ENCODE measurements around the gene CLNK.

GRCh38 chr4:10677796-10678497, 6.6 kb downstream of the CLNK start:
- TF ChIP-seq TAF1 (IDR thresholded peaks at IDR 0.05; ENCODE audit: borderline replicate concordance, insufficient read depth, low read length) (no peak), POLR2AphosphoS5 (IDR thresholded peaks at IDR 0.05; ENCODE audit: low read depth, low read length) (no peak), SIN3A (IDR thresholded peaks at IDR 0.05; ENCODE audit: borderline replicate concordance, insufficient read depth, low read length) (no peak), FOXP2 (optimal IDR thresholded peaks at IDR 0.05; ENCODE audit: borderline replicate concordance, extremely low read depth, extremely low read length, insufficient read depth) (no peak)
- TF ChIP-seq, protein P1, sequence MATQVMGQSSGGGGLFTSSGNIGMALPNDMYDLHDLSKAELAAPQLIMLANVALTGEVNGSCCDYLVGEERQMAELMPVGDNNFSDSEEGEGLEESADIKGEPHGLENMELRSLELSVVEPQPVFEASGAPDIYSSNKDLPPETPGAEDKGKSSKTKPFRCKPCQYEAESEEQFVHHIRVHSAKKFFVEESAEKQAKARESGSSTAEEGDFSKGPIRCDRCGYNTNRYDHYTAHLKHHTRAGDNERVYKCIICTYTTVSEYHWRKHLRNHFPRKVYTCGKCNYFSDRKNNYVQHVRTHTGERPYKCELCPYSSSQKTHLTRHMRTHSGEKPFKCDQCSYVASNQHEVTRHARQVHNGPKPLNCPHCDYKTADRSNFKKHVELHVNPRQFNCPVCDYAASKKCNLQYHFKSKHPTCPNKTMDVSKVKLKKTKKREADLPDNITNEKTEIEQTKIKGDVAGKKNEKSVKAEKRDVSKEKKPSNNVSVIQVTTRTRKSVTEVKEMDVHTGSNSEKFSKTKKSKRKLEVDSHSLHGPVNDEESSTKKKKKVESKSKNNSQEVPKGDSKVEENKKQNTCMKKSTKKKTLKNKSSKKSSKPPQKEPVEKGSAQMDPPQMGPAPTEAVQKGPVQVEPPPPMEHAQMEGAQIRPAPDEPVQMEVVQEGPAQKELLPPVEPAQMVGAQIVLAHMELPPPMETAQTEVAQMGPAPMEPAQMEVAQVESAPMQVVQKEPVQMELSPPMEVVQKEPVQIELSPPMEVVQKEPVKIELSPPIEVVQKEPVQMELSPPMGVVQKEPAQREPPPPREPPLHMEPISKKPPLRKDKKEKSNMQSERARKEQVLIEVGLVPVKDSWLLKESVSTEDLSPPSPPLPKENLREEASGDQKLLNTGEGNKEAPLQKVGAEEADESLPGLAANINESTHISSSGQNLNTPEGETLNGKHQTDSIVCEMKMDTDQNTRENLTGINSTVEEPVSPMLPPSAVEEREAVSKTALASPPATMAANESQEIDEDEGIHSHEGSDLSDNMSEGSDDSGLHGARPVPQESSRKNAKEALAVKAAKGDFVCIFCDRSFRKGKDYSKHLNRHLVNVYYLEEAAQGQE (IDR thresholded peaks at IDR 0.05; ENCODE audit: insufficient read depth in 1 of 2, low read depth in 2 of 2, low read length in 2 of 2), result no peak

Measured in PFSK-1 (cell line).